CD14-positive monocyte (primary cell): Measurements from ENCODE around the gene SART3. TPM values are rescaled to one million over a fixed set of nuclear protein-coding genes. Genes with fewer than 3 reads are reported as not detected.

Experiments
- DNase-seq, 3 donors: peaks; one replicate each; pipeline ENCODE4 v3.0.0-alpha.2; 2011 to 2022
- H2AFZ ChIP-seq: 2 replicates; pipeline ENCODE4 v1.6.0; 2012; ENCODE audit warnings: mild to moderate bottlenecking, low read depth, low read length, inconsistent platforms; ENCODE audit not compliant: insufficient read depth, poor library complexity, severe bottlenecking
- H3K27ac ChIP-seq, 2 donors: 1 replicate in 1 of 2; 2 replicates in 1 of 2; pipeline ENCODE4 v1.5.1; 2012 to 2013; ENCODE audit warnings: low read length in 2 of 2, control low read depth in 1 of 2, inconsistent platforms in 1 of 2, low read depth in 1 of 2, mild to moderate bottlenecking in 1 of 2
- H3K27me3 ChIP-seq, 2 donors: one replicate each; pipeline versions ENCODE4 v1.6.0 to v1.6.1; 2011 to 2013; ENCODE audit warnings: low read length in 2 of 2; ENCODE audit not compliant: control insufficient read depth in 2 of 2, insufficient read depth in 2 of 2
- H3K36me3 ChIP-seq, 2 donors: replicated peaks in 1 of 2; 1 replicate in 1 of 2; 2 replicates in 1 of 2; pipeline versions ENCODE4 v1.5.1 to v1.6.1; 2012 to 2013; ENCODE audit warnings: low read length in 2 of 2, control low read depth in 1 of 2, inconsistent platforms in 1 of 2, mild to moderate bottlenecking in 1 of 2; ENCODE audit not compliant: insufficient read depth in 2 of 2, control insufficient read depth in 1 of 2
- H3K4me1 ChIP-seq, 2 donors: 1 replicate in 1 of 2; 2 replicates in 1 of 2; pipeline versions ENCODE4 v1.5.1 to v1.6.1; 2012 to 2013; ENCODE audit warnings: low read length in 2 of 2, control low read depth in 1 of 2, inconsistent platforms in 1 of 2, mild to moderate bottlenecking in 1 of 2, moderate library complexity in 1 of 2; ENCODE audit not compliant: insufficient read depth in 2 of 2, control insufficient read depth in 1 of 2
- H3K4me2 ChIP-seq: replicated peaks from 2 replicates; pipeline ENCODE3; 2012; ENCODE audit warnings: low read length, moderate library complexity, mild to moderate bottlenecking; ENCODE audit not compliant: poor library complexity, severe bottlenecking; ENCODE audit errors: extremely low read depth
- H3K4me3 ChIP-seq, 3 experiments: fragments of 200-600 bp in 1 of 3; sonication (generic) in 1 of 3; replicated peaks in 1 of 3; 1 replicate in 2 of 3; 2 replicates in 1 of 3; pipeline ENCODE4 v1.5.1; 2011 to 2013; ENCODE audit warnings: low read length in 3 of 3, mild to moderate bottlenecking in 3 of 3, control low read depth in 2 of 3, low read depth in 2 of 3, inconsistent platforms in 1 of 3, moderate library complexity in 1 of 3
- H3K79me2 ChIP-seq: 2 replicates; pipeline ENCODE4 v1.6.0; 2012; ENCODE audit warnings: mild to moderate bottlenecking, control low read depth, inconsistent platforms, low read length, moderate library complexity; ENCODE audit not compliant: insufficient read depth
- H3K9ac ChIP-seq: 2 replicates; pipeline ENCODE4 v1.6.0; 2017; ENCODE audit warnings: low read length, mild to moderate bottlenecking; ENCODE audit not compliant: insufficient read depth, poor library complexity, severe bottlenecking
- H3K9me3 ChIP-seq, 2 donors: replicated peaks in 1 of 2; 1 replicate in 1 of 2; 2 replicates in 1 of 2; pipeline versions ENCODE4 v1.5.1 to v1.6.1; 2012 to 2013; ENCODE audit warnings: low read length in 2 of 2, control low read depth in 1 of 2; ENCODE audit not compliant: control insufficient read depth in 1 of 2, insufficient read depth in 1 of 2
- H4K20me1 ChIP-seq: 2 replicates; pipeline ENCODE4 v1.6.0; 2012; ENCODE audit warnings: mild to moderate bottlenecking, low read length, control low read depth, moderate library complexity; ENCODE audit not compliant: insufficient read depth
- H3K27ac Mint-ChIP-seq, 7 donors: one replicate each; pipeline ENCODE4 v1.8.0; 2020; ENCODE audit warnings: mild to moderate bottlenecking in 7 of 7, mixed read lengths in 7 of 7, moderate library complexity in 6 of 7, inconsistent platforms in 2 of 7
- H3K27me3 Mint-ChIP-seq, 3 donors: one replicate each; pipeline ENCODE4 v1.8.0; 2021 to 2022; ENCODE audit warnings: low read depth in 3 of 3, mild to moderate bottlenecking in 3 of 3, mixed read lengths in 3 of 3, moderate library complexity in 3 of 3, inconsistent platforms in 1 of 3
- H3K36me3 Mint-ChIP-seq, 2 donors: one replicate each; pipeline ENCODE4 v1.8.0; 2020; ENCODE audit warnings: mixed read lengths in 2 of 2, inconsistent platforms in 1 of 2, mild to moderate bottlenecking in 1 of 2
- H3K4me1 Mint-ChIP-seq: one replicate; pipeline ENCODE4 v1.8.0; 2020; ENCODE audit warnings: mild to moderate bottlenecking, mixed read lengths
- H3K4me3 Mint-ChIP-seq, 2 donors: one replicate each; pipeline ENCODE4 v1.8.0; 2020; ENCODE audit warnings: mild to moderate bottlenecking in 2 of 2, mixed read lengths in 2 of 2, moderate library complexity in 1 of 2
- H3K9me3 Mint-ChIP-seq, 7 donors: one replicate each; pipeline ENCODE4 v1.8.0; 2020 to 2022; ENCODE audit warnings: mixed read lengths in 7 of 7, mild to moderate bottlenecking in 6 of 7, moderate library complexity in 6 of 7, inconsistent platforms in 2 of 7
- WGBS: methylation state at CpG from one replicate; pipeline ENCODE4 v1.1.5; 2013; ENCODE audit warnings: missing lambda C conversion rate; ENCODE audit not compliant: insufficient coverage; 5-methylcytosine and 5-hydroxymethylcytosine counted together
- intact Hi-C, 2 donors: fragments of 100-400 bp; cut with micrococcal nuclease; formaldehyde crosslinking; loops; one replicate each; pipeline versions ENCODE4 v1.15.0 to v1.15.1; 2023
- polyA plus RNA-seq, 3 donors: library from polyadenylated mRNA; depleted of rRNA in 1 of 3; unstranded in 2 of 3; stranded (reverse) in 1 of 3; fragments of 300-500 nt in 2 of 3; fragments of >200 nt in 1 of 3; fragmentation: Illumina TruSeq in 2 of 3; gene quantifications; 1 replicate in 2 of 3; 2 replicates in 1 of 3; pipeline ENCODE4 v1.2.3, GENCODE V29; 2012 to 2021
- TF ChIP-seq, protein P1 (sequence below): fragments of 200-600 bp; IDR thresholded peaks from one replicate; pipeline ENCODE4 v1.8.0; 2022; ENCODE audit warnings: antibody characterized with exemption, mild to moderate bottlenecking

SART3 gene
- polyA plus RNA-seq, 3 donors: 10.3 to 20.9 (median 20.6) TPM

DNA sequence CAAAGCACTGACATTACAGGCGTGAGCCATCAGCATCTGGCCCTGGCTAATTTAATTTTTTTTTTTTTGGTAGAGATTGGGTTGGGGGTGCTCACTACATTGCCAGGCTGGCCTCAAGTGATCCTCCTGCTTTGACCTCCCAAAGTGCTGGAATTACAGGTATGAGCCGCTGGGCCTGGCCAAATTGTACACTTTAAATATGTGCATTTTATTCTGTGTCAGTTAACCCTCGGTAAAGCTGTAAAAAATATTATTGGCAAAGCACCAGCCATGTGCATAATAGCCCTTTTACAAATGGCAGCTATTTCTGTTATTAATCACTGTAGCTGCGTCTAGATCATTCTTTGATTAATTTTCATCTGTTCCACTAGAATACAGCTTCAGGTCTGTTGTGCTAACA lies 24.9 kb upstream of the SART3 start:
- WGBS: no CpG with 5 or more reads among the region's 4 CpGs
- Histone ChIP-seq H3K79me2 (no peaks in the 10 kb centered on the region), H3K4me3 (no peak overlapping the region), H4K20me1 (no peaks in the 10 kb centered on the region), H3K4me1 (no peaks in the 10 kb centered on the region), H3K9ac (no peak overlapping the region), H2AFZ (no peak overlapping the region), H3K4me2 (no peak overlapping the region), H3K36me3 (no peaks in the 10 kb centered on the region), H3K27me3 (no peaks in the 10 kb centered on the region), H3K27ac (no peak overlapping the region), H3K9me3 (no peaks in the 10 kb centered on the region)
- TF ChIP-seq, protein P1, sequence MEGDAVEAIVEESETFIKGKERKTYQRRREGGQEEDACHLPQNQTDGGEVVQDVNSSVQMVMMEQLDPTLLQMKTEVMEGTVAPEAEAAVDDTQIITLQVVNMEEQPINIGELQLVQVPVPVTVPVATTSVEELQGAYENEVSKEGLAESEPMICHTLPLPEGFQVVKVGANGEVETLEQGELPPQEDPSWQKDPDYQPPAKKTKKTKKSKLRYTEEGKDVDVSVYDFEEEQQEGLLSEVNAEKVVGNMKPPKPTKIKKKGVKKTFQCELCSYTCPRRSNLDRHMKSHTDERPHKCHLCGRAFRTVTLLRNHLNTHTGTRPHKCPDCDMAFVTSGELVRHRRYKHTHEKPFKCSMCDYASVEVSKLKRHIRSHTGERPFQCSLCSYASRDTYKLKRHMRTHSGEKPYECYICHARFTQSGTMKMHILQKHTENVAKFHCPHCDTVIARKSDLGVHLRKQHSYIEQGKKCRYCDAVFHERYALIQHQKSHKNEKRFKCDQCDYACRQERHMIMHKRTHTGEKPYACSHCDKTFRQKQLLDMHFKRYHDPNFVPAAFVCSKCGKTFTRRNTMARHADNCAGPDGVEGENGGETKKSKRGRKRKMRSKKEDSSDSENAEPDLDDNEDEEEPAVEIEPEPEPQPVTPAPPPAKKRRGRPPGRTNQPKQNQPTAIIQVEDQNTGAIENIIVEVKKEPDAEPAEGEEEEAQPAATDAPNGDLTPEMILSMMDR: no peak
- DNase-seq: no peak
- H3K4me3 Mint-ChIP-seq: no peak overlapping the region
- H3K4me1 Mint-ChIP-seq: no peaks in the 10 kb centered on the region
- H3K36me3 Mint-ChIP-seq: no peaks in the 10 kb centered on the region
- H3K27me3 Mint-ChIP-seq: peaks cover 0 to 6% (median 2%) of the 10 kb centered on the region in 3 donors
- H3K27ac Mint-ChIP-seq: no peak overlapping the region
- no peaks in the 10 kb centered on the region for H3K9me3 Mint-ChIP-seq
- intact Hi-C loops: no loop called here

DNA sequence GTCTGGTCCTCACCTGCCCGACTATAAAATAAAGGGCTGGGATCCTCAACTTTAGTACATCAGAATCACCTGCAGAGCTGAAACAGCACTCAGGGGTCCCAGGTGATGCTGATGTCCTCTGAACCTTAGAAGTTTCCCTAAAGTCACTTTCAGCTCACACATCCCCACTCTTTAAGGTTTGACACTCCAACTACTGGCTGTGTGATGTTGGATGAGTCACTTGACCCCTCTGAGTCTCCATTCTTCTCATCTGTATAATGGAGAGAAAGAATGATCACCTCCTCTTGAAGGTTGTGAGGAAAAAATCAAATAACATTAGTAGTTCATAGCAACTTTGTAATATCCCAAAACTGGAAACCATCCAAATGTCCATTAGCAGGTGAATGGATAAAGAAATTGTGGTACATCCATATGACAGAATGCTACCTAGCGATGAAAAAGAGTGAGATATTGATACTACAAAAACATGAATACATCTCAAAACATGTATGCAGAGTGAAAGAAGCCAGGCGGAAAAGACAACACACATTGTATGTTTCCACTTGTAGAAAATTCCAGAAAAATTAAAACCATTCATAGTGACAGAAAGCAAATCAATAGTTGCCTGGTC lies 23.6 kb upstream of the SART3 start:
- H4K20me1 ChIP-seq: no peaks in the 10 kb centered on the region
- Mint-ChIP-seq H3K4me3 (no peak overlapping the region), H3K27ac (no peak overlapping the region), H3K9me3 (no peaks in the 10 kb centered on the region), H3K27me3 (peaks cover 0 to 3% (median 2%) of the 10 kb centered on the region in 3 donors), H3K4me1 (no peaks in the 10 kb centered on the region), H3K36me3 (no peaks in the 10 kb centered on the region)
- no peaks in the 10 kb centered on the region for H3K9me3 ChIP-seq
- WGBS: 91% methylated on average over 1 of the region's 3 CpGs
- no peak overlapping the region for H3K4me3 ChIP-seq
- no peak overlapping the region for H3K4me2 ChIP-seq
- intact Hi-C loops: no loop called here
- H2AFZ ChIP-seq: no peak overlapping the region
- TF ChIP-seq, protein P1: no peak
- no peaks in the 10 kb centered on the region for H3K36me3 ChIP-seq
- no peak overlapping the region for H3K9ac ChIP-seq
- H3K27ac ChIP-seq: no peak overlapping the region
- H3K4me1 ChIP-seq: no peaks in the 10 kb centered on the region
- DNase-seq: no peak
- no peaks in the 10 kb centered on the region for H3K79me2 ChIP-seq
- H3K27me3 ChIP-seq: no peaks in the 10 kb centered on the region
